ENCODE measurements around the gene UEVLD.

Gene UEVLD

GRCh38 chr11:18533365-18533764, 55.2 kb downstream of the UEVLD start:
- intact Hi-C loops (cut with DNase I; ENCODE audit: low total_unique reads), result no loop called here
- H3K4me1 ChIP-seq, result no peaks in the 10 kb centered on the region
- no peaks in the 10 kb centered on the region for H3K27me3 ChIP-seq
- peaks cover 16 to 42% (median 31%) of the 10 kb centered on the region in 3 donors for H3K36me3 ChIP-seq
- no peak overlapping the region for H3K4me3 ChIP-seq
- no peak overlapping the region for H3K27ac ChIP-seq
- no peak for TF ChIP-seq CTCF (IDR thresholded peaks at IDR 0.05)
- H3K9me3 ChIP-seq, result no peaks in the 10 kb centered on the region
- DNase-seq, result no peak

GRCh38 chr11:18527512-18527911, 61.0 kb downstream of the UEVLD start:
- peaks cover 0 to 8% (median 0%) of the 10 kb centered on the region in 3 donors for H3K36me3 ChIP-seq
- H3K27me3 ChIP-seq, result no peaks in the 10 kb centered on the region
- peak overlapping the region; percentile 92 to 93 for H3K27ac ChIP-seq
- intact Hi-C loops (cut with DNase I; ENCODE audit: low total_unique reads), result loop anchor here (2.0 to 10.0 kb wide), 3 partner anchors 107 to 205 kb away; partner anchors contain the start of genes GTF2H1, HPS5, LDHA and SPTY2D1
- H3K9me3 ChIP-seq, result no peaks in the 10 kb centered on the region
- no peak for TF ChIP-seq CTCF (IDR thresholded peaks at IDR 0.05)
- DNase-seq, result no peak
- H3K4me3 ChIP-seq, result peak overlapping the region; percentile 84 to 95
- peaks cover 0 to 33% (median 9%) of the 10 kb centered on the region in 4 donors for H3K4me1 ChIP-seq

GRCh38 chr11:18526521-18527296, 61.8 kb downstream of the UEVLD start, which contains the start of gene TSG101:
Gene TSG101 (minus strand): TSS chr11:18526942. CDS start chr11:18526816, 126 bp downstream.
- peak within 1 kb of the TSS; percentile 92 to 93 for H3K27ac ChIP-seq
- peaks cover 0 to 8% (median 0%) of the 10 kb centered on the region in 3 donors for H3K36me3 ChIP-seq
- no peak for TF ChIP-seq CTCF (IDR thresholded peaks at IDR 0.05)
- DNase-seq, result peak; percentile 94 to 95
- peak within 1 kb of the TSS; percentile 84 to 95 for H3K4me3 ChIP-seq
- intact Hi-C loops (cut with DNase I; ENCODE audit: low total_unique reads), result loop anchor here (2.0 to 10.0 kb wide), 3 partner anchors 108 to 204 kb away; partner anchors contain the start of genes GTF2H1, HPS5, LDHA and SPTY2D1
- H3K4me1 ChIP-seq, result peaks cover 0 to 37% (median 11%) of the 10 kb centered on the region in 4 donors
- no peaks in the 10 kb centered on the region for H3K9me3 ChIP-seq
- H3K27me3 ChIP-seq, result no peaks in the 10 kb centered on the region

- Histone ChIP-seq H3K4me3 (peak overlapping the region; percentile 84 to 95), H3K9me3 (no peaks in the 10 kb centered on the region), H3K36me3 (peaks cover 0 to 5% (median 0%) of the 10 kb centered on the region in 3 donors), H3K27me3 (no peaks in the 10 kb centered on the region), H3K4me1 (peaks cover 0 to 37% (median 11%) of the 10 kb centered on the region in 4 donors), H3K27ac (peak overlapping the region; percentile 92 to 93)
- intact Hi-C loops (cut with DNase I; ENCODE audit: low total_unique reads), result loop anchor here (2.0 to 10.0 kb wide), 3 partner anchors 109 to 203 kb away; partner anchors contain the start of genes GTF2H1, HPS5, LDHA and SPTY2D1
- DNase-seq, result no peak
- no peak for TF ChIP-seq CTCF (IDR thresholded peaks at IDR 0.05)
Measured at GRCh38 chr11:18526130-18526520, 62.4 kb downstream of the UEVLD start.

- Histone ChIP-seq H3K4me1 (peaks cover 0 to 37% (median 11%) of the 10 kb centered on the region in 4 donors), H3K4me3 (no peak overlapping the region), H3K27ac (no peak overlapping the region), H3K36me3 (no peaks in the 10 kb centered on the region), H3K9me3 (no peaks in the 10 kb centered on the region), H3K27me3 (no peaks in the 10 kb centered on the region)
- intact Hi-C loops (cut with DNase I; ENCODE audit: low total_unique reads), result loop anchor here (10.0 kb wide), 2 partner anchors 111 to 129 kb away; partner anchors contain the start of genes LDHA and SPTY2D1
- no peak for DNase-seq
- no peak for TF ChIP-seq CTCF (IDR thresholded peaks at IDR 0.05)
Measured at GRCh38 chr11:18524248-18524647, 64.3 kb downstream of the UEVLD start.
